NCI-H1048 (cell line): ENCODE measurements around the gene LIPN.

ENCODE experiments used
- DNase-seq: peaks from one replicate; lab custom pipeline; 2025; lab: John Stamatoyannopoulos, UW

LIPN gene

DNA sequence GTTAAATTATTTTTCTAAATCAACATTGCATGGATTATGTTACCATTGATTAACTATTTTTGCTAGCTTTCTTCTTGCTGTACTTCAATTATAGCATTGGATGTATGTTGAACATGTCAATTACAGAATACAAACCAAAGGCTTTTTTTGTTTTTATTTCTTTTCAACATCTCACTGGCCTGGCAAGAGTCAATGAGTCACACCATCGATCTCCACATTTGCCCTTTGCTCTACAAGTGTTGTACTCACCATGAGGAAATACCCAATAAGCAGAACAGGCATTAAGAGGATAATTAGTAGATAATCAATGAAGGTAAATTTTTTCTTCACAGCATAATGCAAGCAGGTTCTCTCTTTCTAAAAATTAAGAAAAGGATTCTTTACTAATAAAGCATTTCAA, 68.5 kb downstream of the LIPN start:
- no peak for DNase-seq
